Activated T-cell treated with anti-CD3 and anti-CD28 coated beads, Interleukin-2, amount 50 U/mL, for 4 hours (primary cell): ENCODE data around the gene ATP1B4. TPM values are rescaled to one million over a fixed set of nuclear protein-coding genes. Genes with fewer than 3 reads are reported as not detected.
A peak's percentile ranks its signal among the peaks of the same experiment; 100 is the strongest.

Source experiments
- ATAC-seq, 2 donors: fragments of 200-7000 bp; cut with Tn5 transposase; one replicate each; pipeline ENCODE4 v1.10.0; 2021
- DNase-seq: peaks from one replicate; pipeline ENCODE4 v3.0.0-alpha.2; 2020
- H3K27me3 Mint-ChIP-seq: one replicate; pipeline ENCODE4 v1.8.0; 2021; ENCODE audit warnings: low read depth, mixed read lengths
- H3K36me3 Mint-ChIP-seq: one replicate; pipeline ENCODE4 v1.8.0; 2022; ENCODE audit warnings: mixed read lengths; ENCODE audit not compliant: insufficient read depth
- H3K4me1 Mint-ChIP-seq: one replicate; pipeline ENCODE4 v1.8.0; 2021; ENCODE audit warnings: low read depth, mixed read lengths
- H3K4me3 Mint-ChIP-seq: one replicate; pipeline ENCODE4 v1.8.0; 2021; ENCODE audit warnings: mild to moderate bottlenecking, moderate library complexity, mixed read lengths
- H3K9me3 Mint-ChIP-seq: one replicate; pipeline ENCODE4 v1.8.0; 2021; ENCODE audit warnings: mixed read lengths
- total RNA-seq, 3 donors: library from RNA; stranded (reverse); gene quantifications; one replicate each; pipeline ENCODE4 v1.2.1, GENCODE V29; 2021

The ATP1B4 gene
- total RNA-seq, 3 donors from 2014 or later = 0.03 to 0.19 (median 0.10) TPM

DNA sequence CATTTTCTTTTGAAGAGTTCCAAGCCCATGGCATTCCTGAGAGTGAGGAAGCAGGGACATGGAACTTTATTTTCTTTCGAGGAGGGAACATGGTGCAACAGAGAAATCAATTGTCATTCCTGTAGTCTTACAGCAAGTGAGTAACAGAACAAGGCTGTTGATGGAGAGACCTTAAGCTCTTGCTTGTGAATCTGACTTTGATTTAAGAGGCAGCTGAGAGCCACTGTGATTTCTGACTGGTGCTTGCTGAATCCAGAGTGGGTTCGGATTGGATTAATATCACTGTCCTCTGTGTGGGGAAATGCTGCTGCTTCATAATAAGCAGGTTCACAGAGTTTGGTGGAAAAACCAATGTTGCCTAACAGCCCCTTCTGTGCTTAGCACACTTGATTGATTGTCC lies 4.7 kb upstream of the ATP1B4 start:
- ATAC-seq (no peak), DNase-seq (no peak)
- H3K4me1 Mint-ChIP-seq = peaks cover 4% of the 10 kb centered on the region
- no peak overlapping the region for H3K4me3 Mint-ChIP-seq
- peaks cover 5% of the 10 kb centered on the region for H3K27me3 Mint-ChIP-seq
- no peaks in the 10 kb centered on the region for H3K9me3 Mint-ChIP-seq
- no peaks in the 10 kb centered on the region for H3K36me3 Mint-ChIP-seq

DNA sequence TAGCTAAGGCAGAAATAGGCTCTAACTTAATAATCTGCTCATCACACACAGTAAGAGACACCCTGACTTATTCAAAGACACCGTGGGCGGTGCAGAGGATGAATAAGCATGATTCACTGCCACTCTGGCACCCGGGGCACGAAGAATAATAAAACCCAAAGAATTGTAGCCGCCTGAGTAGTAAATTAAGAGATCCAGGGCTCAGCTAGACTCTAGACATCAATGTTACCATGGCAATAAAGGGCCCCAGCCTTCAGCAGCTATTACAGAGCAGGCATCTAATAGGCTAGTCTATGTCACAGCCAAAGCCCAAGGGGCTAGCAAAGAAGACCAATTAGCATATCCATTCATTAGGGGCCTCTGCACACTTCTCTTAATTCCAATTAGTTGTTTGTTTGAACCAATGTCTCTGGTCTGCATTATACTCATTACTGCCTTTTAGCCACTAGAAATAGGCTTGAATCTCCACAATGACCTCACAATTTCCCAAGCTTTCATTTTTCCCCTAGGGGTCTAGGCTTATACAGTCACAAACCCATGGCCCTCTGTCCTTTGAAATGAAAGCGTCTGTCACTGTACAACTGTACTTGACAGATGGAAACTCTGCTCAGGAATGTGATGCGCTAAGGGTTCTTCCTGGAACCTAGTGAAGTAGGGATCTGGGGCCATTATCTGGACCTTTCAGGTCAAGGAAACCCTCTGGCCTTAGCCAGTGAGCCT lies 3.0 kb upstream of the ATP1B4 start:
- H3K9me3 Mint-ChIP-seq = no peaks in the 10 kb centered on the region

DNA sequence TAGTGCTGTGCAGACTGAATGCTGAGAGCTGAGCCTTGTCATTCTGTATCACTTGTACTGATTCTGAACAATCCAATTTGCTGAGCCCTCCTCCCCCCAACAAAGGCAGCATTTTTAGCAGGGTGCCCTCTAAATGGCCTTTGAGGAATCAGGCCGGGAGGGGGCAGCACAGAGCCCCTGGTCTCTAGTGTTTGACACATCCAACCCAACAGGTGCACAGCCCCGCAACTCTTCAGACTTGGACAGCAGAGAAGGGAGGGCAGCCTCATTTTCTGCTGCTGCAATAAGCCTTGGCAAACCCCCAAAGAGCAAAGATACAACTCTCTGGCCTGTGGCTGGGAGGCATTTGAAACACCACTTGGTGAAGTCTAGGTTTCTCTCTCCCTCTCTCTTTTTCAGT lies 3.4 kb downstream of the ATP1B4 start:
- ATAC-seq (peak in 1 of 2 donors; percentile 43), DNase-seq (peak; percentile 38)
- H3K9me3 Mint-ChIP-seq = no peaks in the 10 kb centered on the region
- no peak overlapping the region for H3K4me3 Mint-ChIP-seq
- peaks cover 2% of the 10 kb centered on the region for H3K27me3 Mint-ChIP-seq
- H3K4me1 Mint-ChIP-seq = no peaks in the 10 kb centered on the region
- H3K36me3 Mint-ChIP-seq = no peaks in the 10 kb centered on the region

More for the DNA sequence above, 3.0 kb upstream of the ATP1B4 start:
- DNase-seq (no peak), ATAC-seq (peak; percentile 72 to 91)
- Mint-ChIP-seq H3K27me3 (peaks cover 5% of the 10 kb centered on the region), H3K36me3 (no peaks in the 10 kb centered on the region), H3K4me3 (no peak overlapping the region), H3K4me1 (peaks cover 4% of the 10 kb centered on the region)

- H3K9me3 Mint-ChIP-seq = no peaks in the 10 kb centered on the region
- ATAC-seq (no peak), DNase-seq (no peak)
- H3K4me3 Mint-ChIP-seq = no peak overlapping the region
- H3K4me1 Mint-ChIP-seq = no peaks in the 10 kb centered on the region
- H3K36me3 Mint-ChIP-seq = no peaks in the 10 kb centered on the region
- H3K27me3 Mint-ChIP-seq = peaks cover 2% of the 10 kb centered on the region
These were observed 4.1 kb downstream of the ATP1B4 start for GRCh38 chrX:120365968-120366367.

DNA sequence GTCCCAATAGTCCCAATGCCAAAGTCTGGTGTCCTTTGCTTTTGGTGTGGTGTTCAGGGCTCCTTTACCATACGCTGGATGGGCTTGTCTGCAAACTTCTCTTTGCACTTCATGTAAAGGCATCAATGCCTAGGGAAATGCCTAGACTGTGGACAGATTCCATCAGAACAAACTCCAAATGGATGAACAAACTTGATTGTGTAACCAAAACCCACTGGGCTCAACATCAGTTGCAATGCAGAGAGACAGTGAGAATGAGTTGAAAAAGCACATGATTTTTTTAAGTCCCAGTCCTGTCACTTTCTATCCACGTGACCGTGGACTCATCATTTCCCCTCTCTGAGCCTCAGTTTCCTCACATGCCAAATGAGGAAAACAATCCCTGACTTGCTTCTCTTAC lies 4.9 kb downstream of the ATP1B4 start:
- H3K36me3 Mint-ChIP-seq = no peaks in the 10 kb centered on the region
- H3K4me3 Mint-ChIP-seq = no peak overlapping the region
- ATAC-seq (no peak), DNase-seq (no peak)
- no peaks in the 10 kb centered on the region for H3K27me3 Mint-ChIP-seq
- no peaks in the 10 kb centered on the region for H3K9me3 Mint-ChIP-seq
- no peaks in the 10 kb centered on the region for H3K4me1 Mint-ChIP-seq

GRCh38 chrX:120367402-120368109 lies 5.7 kb downstream of the ATP1B4 start:
- ATAC-seq = no peak
- no peak for DNase-seq
- H3K9me3 Mint-ChIP-seq = no peaks in the 10 kb centered on the region
- H3K27me3 Mint-ChIP-seq = no peaks in the 10 kb centered on the region
- no peaks in the 10 kb centered on the region for H3K4me1 Mint-ChIP-seq
- H3K4me3 Mint-ChIP-seq = no peak overlapping the region
- H3K36me3 Mint-ChIP-seq = no peaks in the 10 kb centered on the region

DNA sequence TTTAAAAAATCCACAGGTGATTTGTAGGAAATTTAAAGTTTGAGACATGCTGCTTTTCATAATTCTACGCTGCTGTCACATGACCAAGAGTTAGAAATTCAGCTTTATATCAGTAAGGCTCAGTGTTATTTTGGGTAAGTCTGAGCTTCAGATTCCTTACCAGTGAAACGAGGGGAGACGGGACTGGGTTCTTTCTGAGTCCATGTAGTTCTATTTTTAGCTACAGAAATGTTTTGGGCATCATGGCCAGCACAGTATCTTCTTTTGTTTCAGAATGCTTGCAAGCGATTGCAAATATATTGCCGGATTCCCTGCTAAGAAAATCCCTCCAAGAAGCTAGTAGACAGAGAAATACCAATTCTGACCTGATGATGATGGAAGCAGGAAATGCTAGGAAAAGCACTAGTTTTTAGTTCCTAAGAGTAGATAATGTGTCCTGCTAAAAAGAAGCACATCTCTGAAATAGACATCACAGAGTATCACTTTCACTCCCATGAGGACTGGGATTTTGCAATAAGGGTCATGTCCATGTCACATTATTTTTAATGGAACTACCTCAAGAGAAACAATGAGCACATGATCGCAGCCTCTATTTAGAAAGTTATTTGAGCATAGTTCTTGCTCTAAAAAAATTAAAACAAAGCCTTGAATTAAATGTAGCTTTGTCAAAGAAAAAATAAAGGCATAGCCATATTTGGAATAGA lies 10.9 kb downstream of the ATP1B4 start:
- Mint-ChIP-seq H3K4me3 (no peak overlapping the region), H3K36me3 (no peaks in the 10 kb centered on the region), H3K9me3 (no peaks in the 10 kb centered on the region), H3K27me3 (no peaks in the 10 kb centered on the region), H3K4me1 (no peaks in the 10 kb centered on the region)
- ATAC-seq (no peak), DNase-seq (no peak)

- no peaks in the 10 kb centered on the region for H3K36me3 Mint-ChIP-seq
- no peak for ATAC-seq
- no peak for DNase-seq
- no peak overlapping the region for H3K4me3 Mint-ChIP-seq
- H3K9me3 Mint-ChIP-seq = no peaks in the 10 kb centered on the region
- no peaks in the 10 kb centered on the region for H3K4me1 Mint-ChIP-seq
- H3K27me3 Mint-ChIP-seq = no peaks in the 10 kb centered on the region
These were observed 15.3 kb downstream of the ATP1B4 start for GRCh38 chrX:120377179-120377578.

GRCh38 chrX:120377715-120378114 lies 15.8 kb downstream of the ATP1B4 start:
- H3K36me3 Mint-ChIP-seq = no peaks in the 10 kb centered on the region
- ATAC-seq (no peak), DNase-seq (no peak)
- no peaks in the 10 kb centered on the region for H3K9me3 Mint-ChIP-seq
- H3K27me3 Mint-ChIP-seq = no peaks in the 10 kb centered on the region
- no peak overlapping the region for H3K4me3 Mint-ChIP-seq
- no peaks in the 10 kb centered on the region for H3K4me1 Mint-ChIP-seq

GRCh38 chrX:120378570-120378969 lies 16.7 kb downstream of the ATP1B4 start:
- DNase-seq (no peak), ATAC-seq (no peak)
- Mint-ChIP-seq H3K4me1 (no peaks in the 10 kb centered on the region), H3K9me3 (no peaks in the 10 kb centered on the region), H3K36me3 (no peaks in the 10 kb centered on the region), H3K4me3 (no peak overlapping the region), H3K27me3 (no peaks in the 10 kb centered on the region)

DNA sequence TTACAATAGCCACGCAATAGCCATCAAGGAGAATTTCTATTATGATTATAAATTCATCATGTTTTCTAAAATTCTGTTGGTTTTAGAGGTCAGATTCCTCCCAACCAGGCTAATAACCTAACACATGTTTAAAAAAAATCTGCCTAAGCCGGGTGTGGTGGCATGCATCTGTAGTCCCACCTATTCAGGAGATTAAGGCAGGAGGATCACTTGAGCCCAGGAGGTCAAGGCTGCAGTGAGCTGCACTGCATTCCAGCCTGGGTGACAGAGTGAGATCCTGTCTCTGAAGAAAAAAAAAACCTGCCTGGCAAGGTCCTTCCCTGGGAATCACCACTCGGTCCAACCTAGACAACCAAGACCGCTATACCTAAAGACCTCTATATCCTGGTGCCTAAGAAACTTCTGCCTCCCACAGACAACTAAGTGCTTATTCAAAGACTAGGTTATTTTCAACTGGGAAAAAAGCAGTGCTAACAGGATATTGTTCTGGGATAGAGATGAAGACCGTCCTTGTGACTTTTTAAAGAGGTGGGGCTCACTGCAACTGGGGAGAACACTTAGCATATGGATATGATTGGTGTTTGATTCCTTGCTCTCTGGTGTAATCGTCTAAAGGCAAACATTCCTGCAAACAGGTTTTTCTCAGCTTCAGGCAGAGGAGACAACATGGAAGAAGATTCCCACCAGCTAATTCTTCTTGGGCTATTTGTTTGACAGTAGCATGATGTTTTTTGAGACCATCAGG lies 18.2 kb downstream of the ATP1B4 start:
- H3K36me3 Mint-ChIP-seq = no peaks in the 10 kb centered on the region
- H3K9me3 Mint-ChIP-seq = no peaks in the 10 kb centered on the region
- no peak overlapping the region for H3K4me3 Mint-ChIP-seq
- no peaks in the 10 kb centered on the region for H3K4me1 Mint-ChIP-seq
- DNase-seq (no peak), ATAC-seq (no peak)
- no peaks in the 10 kb centered on the region for H3K27me3 Mint-ChIP-seq

DNA sequence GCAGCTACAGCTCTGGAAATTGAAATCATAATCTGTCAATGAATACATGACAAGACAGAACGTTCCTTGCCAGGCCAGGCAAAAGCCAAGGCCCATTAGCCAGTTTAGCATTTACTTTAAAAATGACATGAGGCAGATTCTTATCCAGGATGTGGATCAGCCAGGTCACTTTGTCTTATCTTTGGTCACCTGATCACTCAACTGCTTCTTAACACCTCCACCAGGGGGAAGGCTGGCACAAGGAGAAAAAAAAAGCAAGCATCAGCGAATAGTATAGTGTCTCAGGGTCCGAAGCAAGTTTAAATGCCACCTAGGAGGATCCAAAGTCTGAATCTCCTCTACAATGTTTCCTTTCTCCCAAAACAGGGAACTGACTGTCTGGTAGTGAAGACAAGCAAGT lies 18.8 kb downstream of the ATP1B4 start:
- ATAC-seq (no peak), DNase-seq (no peak)
- H3K36me3 Mint-ChIP-seq = no peaks in the 10 kb centered on the region
- H3K4me3 Mint-ChIP-seq = no peak overlapping the region
- H3K9me3 Mint-ChIP-seq = no peaks in the 10 kb centered on the region
- no peaks in the 10 kb centered on the region for H3K27me3 Mint-ChIP-seq
- H3K4me1 Mint-ChIP-seq = no peaks in the 10 kb centered on the region

DNA sequence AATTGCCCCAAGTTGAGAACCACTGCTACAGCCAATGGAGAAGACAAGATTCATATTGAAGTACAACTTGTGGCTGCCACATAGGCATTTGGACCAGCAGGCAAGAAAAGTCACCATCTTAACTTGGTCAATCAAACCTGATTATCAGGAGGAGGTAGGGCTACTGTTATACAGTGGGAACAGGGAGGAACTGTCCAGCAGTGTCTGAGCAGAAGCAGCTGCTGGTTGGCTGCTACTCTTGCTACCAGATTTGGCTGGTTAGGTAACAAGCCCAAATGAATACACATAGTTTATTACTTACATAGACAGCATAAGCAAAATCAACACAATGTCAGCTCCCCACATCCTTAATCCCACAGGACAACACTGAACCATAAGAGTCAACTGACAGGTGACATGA lies 39.4 kb downstream of the ATP1B4 start:
- Mint-ChIP-seq H3K27me3 (no peaks in the 10 kb centered on the region), H3K4me3 (no peak overlapping the region), H3K4me1 (no peaks in the 10 kb centered on the region), H3K36me3 (no peaks in the 10 kb centered on the region), H3K9me3 (no peaks in the 10 kb centered on the region)
- DNase-seq = no peak
- ATAC-seq = no peak

DNA sequence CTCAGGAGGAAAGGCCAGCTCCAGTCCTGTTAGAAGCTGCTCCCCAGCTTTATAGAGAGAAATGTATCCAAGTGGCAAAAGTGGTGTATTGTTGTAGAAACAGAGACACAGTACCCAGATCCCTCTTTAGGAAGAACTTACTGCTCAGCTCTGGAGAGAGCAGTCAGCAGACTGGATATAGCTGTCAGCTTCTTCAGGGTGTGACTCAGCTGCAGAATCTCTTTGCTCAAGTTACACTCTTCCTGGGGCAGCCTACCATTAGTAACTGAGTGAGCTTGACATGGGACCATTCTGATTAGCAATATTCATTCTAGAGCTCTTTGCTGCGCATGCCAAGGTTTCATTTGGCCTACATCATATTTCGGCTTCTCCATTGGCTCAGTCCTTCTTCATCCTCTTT lies 40.5 kb downstream of the ATP1B4 start:
- no peaks in the 10 kb centered on the region for H3K9me3 Mint-ChIP-seq
- no peaks in the 10 kb centered on the region for H3K4me1 Mint-ChIP-seq
- H3K4me3 Mint-ChIP-seq = no peak overlapping the region
- no peaks in the 10 kb centered on the region for H3K36me3 Mint-ChIP-seq
- ATAC-seq (no peak), DNase-seq (no peak)
- H3K27me3 Mint-ChIP-seq = no peaks in the 10 kb centered on the region
